H1 (cell line): ENCODE results near the gene IDI1. TPM values are rescaled to one million over a fixed set of nuclear protein-coding genes. Genes with fewer than 3 reads are reported as not detected.

Experiments
- CTCF ChIA-PET: fragments of 300-600 bp; sonication (Branson Sonifier 250); formaldehyde crosslinking; loops from one replicate; lab custom pipeline; 2021; ENCODE audit not compliant: partially characterized antibody; lab: Charles Lee
- POLR2A ChIA-PET: fragments of 300-600 bp; sonication (Branson Sonifier 250); formaldehyde crosslinking; loops from one replicate; lab custom pipeline; 2021; ENCODE audit warnings: inconsistent platforms; ENCODE audit not compliant: partially characterized antibody; lab: Charles Lee
- DNase-seq, 2 experiments: peaks; one replicate each; pipeline versions ENCODE4 v3.0.0 to v3.0.0-alpha.2; 2010 to 2022; ENCODE audit warnings: low spot score in 2 of 2, low read depth in 1 of 2, mixed read lengths in 1 of 2
- FAIRE-seq: peaks from 2 replicates; lab custom pipeline; 2011; peaks lifted over from hg19 to GRCh38; lab: Jason Lieb, UNC
- H2AFZ ChIP-seq: 2 replicates; pipeline ENCODE4 v1.8.1; 2012; ENCODE audit warnings: low read length, inconsistent platforms
- H2AK5ac ChIP-seq: 2 replicates; pipeline ENCODE4 v1.6.1; 2013; ENCODE audit warnings: low read depth, low read length
- H2BK120ac ChIP-seq: replicated peaks from 2 replicates; pipeline ENCODE3; 2013; ENCODE audit warnings: low read depth, low read length, inconsistent platforms
- H2BK12ac ChIP-seq: 2 replicates; pipeline ENCODE4 v1.6.1; 2013; ENCODE audit warnings: low read depth, low read length
- H2BK15ac ChIP-seq: 2 replicates; pipeline ENCODE4 v1.6.1; 2013; ENCODE audit warnings: low read length
- H2BK20ac ChIP-seq: 2 replicates; pipeline ENCODE4 v1.6.1; 2013; ENCODE audit warnings: low read length
- H2BK5ac ChIP-seq: 2 replicates; pipeline ENCODE4 v1.6.1; 2013; ENCODE audit warnings: low read depth, low read length
- H3K14ac ChIP-seq: 2 replicates; pipeline ENCODE4 v1.6.1; 2013; ENCODE audit warnings: inconsistent platforms; ENCODE audit not compliant: insufficient read length
- H3K18ac ChIP-seq: 2 replicates; pipeline ENCODE4 v1.6.1; 2013; ENCODE audit warnings: low read length; ENCODE audit errors: extremely low read depth
- H3K23ac ChIP-seq: 2 replicates; pipeline ENCODE4 v1.6.1; 2013; ENCODE audit warnings: inconsistent platforms; ENCODE audit not compliant: insufficient read length
- H3K23me2 ChIP-seq: 2 replicates; pipeline ENCODE4 v1.6.1; 2013; ENCODE audit warnings: low read depth, low read length
- H3K27ac ChIP-seq: 2 replicates; pipeline ENCODE4 v1.6.1; 2011; ENCODE audit warnings: low read depth, low read length, inconsistent platforms
- H3K27me3 ChIP-seq, 4 experiments: replicated peaks in 1 of 4; 1 replicate in 1 of 4; 2 replicates in 3 of 4; pipeline versions ENCODE4 v1.6.1 to v1.8.1; 2011 to 2013; ENCODE audit warnings: low read length in 3 of 4, mild to moderate bottlenecking in 3 of 4, inconsistent platforms in 2 of 4, mixed read lengths in 2 of 4, moderate library complexity in 1 of 4; ENCODE audit not compliant: control insufficient read depth in 3 of 4, insufficient read depth in 3 of 4; ENCODE audit errors: extremely low read depth in 1 of 4
- H3K36me3 ChIP-seq, 4 experiments: 2 replicates each; pipeline versions ENCODE4 v1.6.1 to v1.8.1; 2011 to 2013; ENCODE audit warnings: mild to moderate bottlenecking in 4 of 4, low read length in 3 of 4, moderate library complexity in 2 of 4, control low read depth in 1 of 4, inconsistent platforms in 1 of 4; ENCODE audit not compliant: insufficient read depth in 4 of 4, control insufficient read depth in 2 of 4
- H3K4ac ChIP-seq: replicated peaks from 2 replicates; pipeline ENCODE3; 2013; ENCODE audit warnings: low read length, low read depth, mixed read lengths, inconsistent platforms; ENCODE audit not compliant: insufficient read length
- H3K4me1 ChIP-seq, 4 experiments: replicated peaks in 1 of 4; 1 replicate in 1 of 4; 2 replicates in 3 of 4; pipeline versions ENCODE4 v1.6.1 to v1.8.1; 2011 to 2013; ENCODE audit warnings: low read length in 3 of 4, inconsistent platforms in 2 of 4, mixed read lengths in 1 of 4; ENCODE audit not compliant: insufficient read depth in 4 of 4, control insufficient read depth in 3 of 4
- H3K4me2 ChIP-seq, 2 experiments: 2 replicates each; pipeline versions ENCODE4 v1.6.1 to v1.8.1; 2011 to 2013; ENCODE audit warnings: low read depth in 2 of 2, low read length in 2 of 2, control low read depth in 1 of 2, inconsistent platforms in 1 of 2, mild to moderate bottlenecking in 1 of 2; ENCODE audit not compliant: insufficient read depth in 1 of 2
- H3K4me3 ChIP-seq, 4 experiments: fragments of 200-600, 300-600 bp in 1 of 4; sonication (generic), shearing (Covaris generic), sonication (Bioruptor Twin) in 1 of 4; 2 replicates each; pipeline versions ENCODE4 v1.5.1 to v1.8.1; 2011 to 2016; ENCODE audit warnings: low read length in 4 of 4, low read depth in 3 of 4, control low read depth in 2 of 4, inconsistent platforms in 2 of 4, mild to moderate bottlenecking in 2 of 4, mixed read lengths in 1 of 4, moderate library complexity in 1 of 4; ENCODE audit not compliant: insufficient read depth in 2 of 4; ENCODE audit errors: extremely low read depth in 1 of 4
- H3K56ac ChIP-seq: replicated peaks from 2 replicates; pipeline ENCODE3; 2013; ENCODE audit warnings: low read depth, mild to moderate bottlenecking, mixed read lengths, low read length, inconsistent platforms; ENCODE audit not compliant: insufficient read length
- H3K79me1 ChIP-seq: 2 replicates; pipeline ENCODE4 v1.6.1; 2013; ENCODE audit warnings: low read depth, low read length, control low read depth
- H3K79me2 ChIP-seq, 2 experiments: 2 replicates each; pipeline versions ENCODE4 v1.6.1 to v1.8.1; 2012 to 2013; ENCODE audit warnings: low read length in 2 of 2, mild to moderate bottlenecking in 2 of 2, inconsistent platforms in 1 of 2; ENCODE audit not compliant: insufficient read depth in 2 of 2, control insufficient read depth in 1 of 2
- H3K9ac ChIP-seq, 4 experiments: replicated peaks in 1 of 4; 1 replicate in 1 of 4; 2 replicates in 3 of 4; pipeline versions ENCODE4 v1.6.1 to v1.8.1; 2011 to 2013; ENCODE audit warnings: low read depth in 3 of 4, low read length in 3 of 4, control low read depth in 2 of 4, mild to moderate bottlenecking in 2 of 4, moderate library complexity in 2 of 4, inconsistent platforms in 1 of 4; ENCODE audit errors: extremely low read depth in 1 of 4
- H3K9me3 ChIP-seq, 2 experiments: 2 replicates each; pipeline versions ENCODE4 v1.6.1 to v1.8.1; 2012 to 2013; ENCODE audit warnings: mild to moderate bottlenecking in 2 of 2, moderate library complexity in 2 of 2, control low read depth in 1 of 2, inconsistent platforms in 1 of 2, low read depth in 1 of 2, low read length in 1 of 2, mixed read lengths in 1 of 2; ENCODE audit not compliant: insufficient read depth in 2 of 2
- H4K20me1 ChIP-seq, 2 experiments: replicated peaks in 1 of 2; 2 replicates each; pipeline versions ENCODE3 to v1.8.1; 2011 to 2013; ENCODE audit warnings: inconsistent platforms in 2 of 2, low read length in 2 of 2, mild to moderate bottlenecking in 1 of 2; ENCODE audit not compliant: insufficient read depth in 2 of 2, control insufficient read depth in 1 of 2
- H4K5ac ChIP-seq: 2 replicates; pipeline ENCODE4 v1.6.1; 2013; ENCODE audit warnings: low read length, low read depth, mixed read lengths, inconsistent platforms; ENCODE audit not compliant: insufficient read length
- H4K8ac ChIP-seq: 2 replicates; pipeline ENCODE4 v1.8.0; 2013; ENCODE audit warnings: mild to moderate bottlenecking, moderate library complexity, low read length, inconsistent platforms; ENCODE audit not compliant: insufficient read depth; ENCODE audit errors: extremely low read depth
- H4K91ac ChIP-seq: replicated peaks from 2 replicates; pipeline ENCODE3; 2013; ENCODE audit warnings: low read length, mixed read lengths, inconsistent platforms; ENCODE audit not compliant: insufficient read length
- CBX5 ChIP-seq: fragments of 300-800, 300-1000 bp; sonication (generic); IDR thresholded peaks from 2 replicates; pipeline ENCODE4 v1.7.1; 2016; ENCODE audit warnings: antibody characterized with exemption, low read length, low read depth
- EZH2 ChIP-seq: fragments of 200-600 bp; sonication (generic); IDR thresholded peaks from 2 replicates; pipeline ENCODE4 v1.7.1; 2012; ENCODE audit warnings: low read depth, mild to moderate bottlenecking, moderate library complexity, low read length, inconsistent platforms; ENCODE audit not compliant: severe bottlenecking
- POLR2A ChIP-seq, 2 experiments: IDR thresholded peaks; 1 replicate in 1 of 2; 2 replicates in 1 of 2; pipeline ENCODE4 v1.6.1; 2011; ENCODE audit warnings: low read depth in 2 of 2, low read length in 2 of 2, mild to moderate bottlenecking in 2 of 2; ENCODE audit errors: control extremely low read depth in 1 of 2
- polyA plus RNA-seq, 7 experiments: library from polyadenylated mRNA; depleted of rRNA in 3 of 7; stranded (reverse) in 5 of 7; unstranded in 2 of 7; fragments of >200 nt in 5 of 7; fragments of 200-250 nt in 2 of 7; gene quantifications; 1 replicate in 5 of 7; 2 replicates in 1 of 7; 4 replicates in 1 of 7; pipeline versions ENCODE4 v1.2.1 to v1.2.3, GENCODE V29; 2011 to 2013; ENCODE audit warnings: missing spikeins in 2 of 7, mixed read lengths in 2 of 7
- total RNA-seq: library from RNA; stranded (reverse); fragmentation: NEBNext Ultra II Directional; extraction: Animal tissue kit (Norgen Biotek cat#: 25700); gene quantifications from 2 replicates; pipeline ENCODE4 v1.2.1, GENCODE V29; 2021

Gene IDI1
- total and polyA plus RNA-seq, 2 of the 8 experiments (the other 6 are each of a cell fraction or from before 2014, with no cell fraction given) = 35.3 to 56.6 TPM

DNA sequence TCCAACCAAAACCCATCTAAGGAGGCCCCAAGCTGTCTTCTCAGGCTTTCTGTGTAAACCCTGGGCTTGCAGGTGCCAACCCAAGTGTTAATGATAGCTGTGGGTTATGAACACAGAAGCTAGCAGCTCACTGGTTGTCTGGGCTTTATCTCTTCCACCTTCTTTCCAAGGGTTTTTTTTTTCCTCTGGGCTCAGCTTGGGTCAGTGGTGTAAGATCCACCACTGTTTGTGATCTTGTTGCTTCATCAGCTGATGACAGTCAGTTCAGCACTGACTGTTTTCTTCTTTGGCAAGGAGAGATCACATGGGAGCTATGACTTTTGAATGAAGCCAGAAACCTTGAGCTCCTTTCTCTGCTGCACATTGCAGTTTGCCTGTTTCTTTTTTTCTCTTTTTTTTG lies 56.0 kb downstream of the IDI1 start:
- no peak for DNase-seq
- TF ChIP-seq EZH2 (no peak), POLR2A (IDR thresholded peaks at IDR 0.05; ENCODE audit: control extremely low read depth in 1 of 2, low read depth in 2 of 2, low read length in 2 of 2) (no peak), CBX5 (no peak)
- Histone ChIP-seq H3K79me1 (no peaks in the 10 kb centered on the region; the same call in 1 of the 2 replicates), H3K14ac (no peak overlapping the region), H2AK5ac (no peak overlapping the region), H3K4ac (no peak overlapping the region), H2AFZ (no peak overlapping the region), H4K91ac (no peak overlapping the region), H3K4me3 (no peak overlapping the region), H2BK5ac (no peak overlapping the region), H3K27me3 (no peaks in the 10 kb centered on the region), H3K79me2 (peaks cover 31 to 65% of the 10 kb centered on the region in 2 experiments), H3K18ac (no peak overlapping the region), H2BK120ac (no peak overlapping the region), H4K20me1 (peaks cover 6 to 20% of the 10 kb centered on the region in 2 experiments), H3K23ac (no peak overlapping the region), H2BK12ac (no peak overlapping the region), H3K27ac (no peak overlapping the region), H3K9me3 (no peaks in the 10 kb centered on the region), H4K8ac (no peak overlapping the region), H3K4me1 (no peaks in the 10 kb centered on the region; a peak in 2 of 7 replicates), H2BK15ac (no peak overlapping the region), H3K23me2 (peaks cover 5% of the 10 kb centered on the region), H3K4me2 (no peak overlapping the region), H2BK20ac (no peak overlapping the region), H3K36me3 (peaks cover 38 to 51% (median 48%) of the 10 kb centered on the region in 4 experiments), H3K56ac (no peak overlapping the region), H3K9ac (no peak overlapping the region), H4K5ac (no peak overlapping the region)
- no peak for FAIRE-seq
- ChIA-PET POLR2A (interaction anchor here (0.6 to 4.4 kb wide), 17 partner anchors 9 to 520 kb away, joined by 3 to 28 read pairs (median 4); partner anchors contain the start of gene IDI1), CTCF (interaction anchor here (0.6 kb wide), 1 partner anchor 57 kb away, joined by 3 read pairs; no protein-coding TSS in a partner anchor)
